Measurements from ENCODE around the gene MAP4K3. TPM values are rescaled to one million over a fixed set of nuclear protein-coding genes. Genes with fewer than 3 reads are reported as not detected.

The MAP4K3 gene
- total and polyA plus RNA-seq, 9 of the 15 experiments (the other 6 are each of a cell fraction or from before 2014, with no cell fraction given) = 3.1 to 30.0 (median 16.9) TPM

GRCh38 chr2:39215545-39215944 is 221.5 kb downstream of the MAP4K3 start (continued):
- TF ChIP-seq MGA (IDR thresholded peaks at IDR 0.05) = no peak
- TF ChIP-seq RFX7 (CRISPR knock-in tag; IDR thresholded peaks at IDR 0.05) = no peak
- TF ChIP-seq NR2C2 (CRISPR knock-in tag; IDR thresholded peaks at IDR 0.05) = no peak
- TF ChIP-seq NR2C2 (tag; IDR thresholded peaks at IDR 0.05) = no peak
- TF ChIP-seq ESRRB (CRISPR knock-in tag; IDR thresholded peaks at IDR 0.05; ENCODE audit: borderline replicate concordance) = no peak
- TF ChIP-seq HMBOX1 (IDR thresholded peaks at IDR 0.05) = no peak
- no peak for TF ChIP-seq PBX2 (CRISPR knock-in tag; IDR thresholded peaks at IDR 0.05; ENCODE audit: low read depth)
- no peak for TF ChIP-seq PBX2 (tag; conservative IDR thresholded peaks at IDR 0.05; ENCODE audit: low read depth)
- TF ChIP-seq NFRKB (IDR thresholded peaks at IDR 0.05; ENCODE audit: low read depth) = no peak
- no peak for TF ChIP-seq CREBBP (IDR thresholded peaks at IDR 0.05; ENCODE audit: low read depth, low read length)
- no peak for TF ChIP-seq IRF9 (tag; IDR thresholded peaks at IDR 0.05)
- no peak for TF ChIP-seq NFE2L1 (tag; IDR thresholded peaks at IDR 0.05; ENCODE audit: borderline replicate concordance, low read depth)
- TF ChIP-seq EWSR1 (IDR thresholded peaks at IDR 0.05; ENCODE audit: borderline replicate concordance, low read depth, partially characterized antibody) = no peak
